H1 (cell line): Measurements from ENCODE around the gene RREB1. TPM values are rescaled to one million over a fixed set of nuclear protein-coding genes. Genes with fewer than 3 reads are reported as not detected.
A peak's percentile ranks its signal among the peaks of the same experiment; 100 is the strongest.

Experiments
- CTCF ChIA-PET: fragments of 300-600 bp; sonication (Branson Sonifier 250); formaldehyde crosslinking; loops from one replicate; lab custom pipeline; 2021; ENCODE audit not compliant: partially characterized antibody; lab: Charles Lee
- POLR2A ChIA-PET: fragments of 300-600 bp; sonication (Branson Sonifier 250); formaldehyde crosslinking; loops from one replicate; lab custom pipeline; 2021; ENCODE audit warnings: inconsistent platforms; ENCODE audit not compliant: partially characterized antibody; lab: Charles Lee
- DNase-seq, 2 experiments: peaks; one replicate each; pipeline versions ENCODE4 v3.0.0 to v3.0.0-alpha.2; 2010 to 2022; ENCODE audit warnings: low spot score in 2 of 2, low read depth in 1 of 2, mixed read lengths in 1 of 2
- FAIRE-seq: peaks from 2 replicates; lab custom pipeline; 2011; peaks lifted over from hg19 to GRCh38; lab: Jason Lieb, UNC
- H2AFZ ChIP-seq: 2 replicates; pipeline ENCODE4 v1.8.1; 2012; ENCODE audit warnings: low read length, inconsistent platforms
- H2AK5ac ChIP-seq: 2 replicates; pipeline ENCODE4 v1.6.1; 2013; ENCODE audit warnings: low read depth, low read length
- H2BK120ac ChIP-seq: replicated peaks from 2 replicates; pipeline ENCODE3; 2013; ENCODE audit warnings: low read depth, low read length, inconsistent platforms
- H2BK12ac ChIP-seq: 2 replicates; pipeline ENCODE4 v1.6.1; 2013; ENCODE audit warnings: low read depth, low read length
- H2BK15ac ChIP-seq: 2 replicates; pipeline ENCODE4 v1.6.1; 2013; ENCODE audit warnings: low read length
- H2BK20ac ChIP-seq: 2 replicates; pipeline ENCODE4 v1.6.1; 2013; ENCODE audit warnings: low read length
- H2BK5ac ChIP-seq: 2 replicates; pipeline ENCODE4 v1.6.1; 2013; ENCODE audit warnings: low read depth, low read length
- H3K14ac ChIP-seq: 2 replicates; pipeline ENCODE4 v1.6.1; 2013; ENCODE audit warnings: inconsistent platforms; ENCODE audit not compliant: insufficient read length
- H3K18ac ChIP-seq: 2 replicates; pipeline ENCODE4 v1.6.1; 2013; ENCODE audit warnings: low read length; ENCODE audit errors: extremely low read depth
- H3K23ac ChIP-seq: 2 replicates; pipeline ENCODE4 v1.6.1; 2013; ENCODE audit warnings: inconsistent platforms; ENCODE audit not compliant: insufficient read length
- H3K23me2 ChIP-seq: 2 replicates; pipeline ENCODE4 v1.6.1; 2013; ENCODE audit warnings: low read depth, low read length
- H3K27ac ChIP-seq: 2 replicates; pipeline ENCODE4 v1.6.1; 2011; ENCODE audit warnings: low read depth, low read length, inconsistent platforms
- H3K27me3 ChIP-seq, 4 experiments: replicated peaks in 1 of 4; 1 replicate in 1 of 4; 2 replicates in 3 of 4; pipeline versions ENCODE4 v1.6.1 to v1.8.1; 2011 to 2013; ENCODE audit warnings: low read length in 3 of 4, mild to moderate bottlenecking in 3 of 4, inconsistent platforms in 2 of 4, mixed read lengths in 2 of 4, moderate library complexity in 1 of 4; ENCODE audit not compliant: control insufficient read depth in 3 of 4, insufficient read depth in 3 of 4; ENCODE audit errors: extremely low read depth in 1 of 4
- H3K36me3 ChIP-seq, 4 experiments: 2 replicates each; pipeline versions ENCODE4 v1.6.1 to v1.8.1; 2011 to 2013; ENCODE audit warnings: mild to moderate bottlenecking in 4 of 4, low read length in 3 of 4, moderate library complexity in 2 of 4, control low read depth in 1 of 4, inconsistent platforms in 1 of 4; ENCODE audit not compliant: insufficient read depth in 4 of 4, control insufficient read depth in 2 of 4
- H3K4ac ChIP-seq: replicated peaks from 2 replicates; pipeline ENCODE3; 2013; ENCODE audit warnings: low read length, low read depth, mixed read lengths, inconsistent platforms; ENCODE audit not compliant: insufficient read length
- H3K4me1 ChIP-seq, 4 experiments: replicated peaks in 1 of 4; 1 replicate in 1 of 4; 2 replicates in 3 of 4; pipeline versions ENCODE4 v1.6.1 to v1.8.1; 2011 to 2013; ENCODE audit warnings: low read length in 3 of 4, inconsistent platforms in 2 of 4, mixed read lengths in 1 of 4; ENCODE audit not compliant: insufficient read depth in 4 of 4, control insufficient read depth in 3 of 4
- H3K4me2 ChIP-seq, 2 experiments: 2 replicates each; pipeline versions ENCODE4 v1.6.1 to v1.8.1; 2011 to 2013; ENCODE audit warnings: low read depth in 2 of 2, low read length in 2 of 2, control low read depth in 1 of 2, inconsistent platforms in 1 of 2, mild to moderate bottlenecking in 1 of 2; ENCODE audit not compliant: insufficient read depth in 1 of 2
- H3K4me3 ChIP-seq, 4 experiments: fragments of 200-600, 300-600 bp in 1 of 4; sonication (generic), shearing (Covaris generic), sonication (Bioruptor Twin) in 1 of 4; 2 replicates each; pipeline versions ENCODE4 v1.5.1 to v1.8.1; 2011 to 2016; ENCODE audit warnings: low read length in 4 of 4, low read depth in 3 of 4, control low read depth in 2 of 4, inconsistent platforms in 2 of 4, mild to moderate bottlenecking in 2 of 4, mixed read lengths in 1 of 4, moderate library complexity in 1 of 4; ENCODE audit not compliant: insufficient read depth in 2 of 4; ENCODE audit errors: extremely low read depth in 1 of 4
- H3K56ac ChIP-seq: replicated peaks from 2 replicates; pipeline ENCODE3; 2013; ENCODE audit warnings: low read depth, mild to moderate bottlenecking, mixed read lengths, low read length, inconsistent platforms; ENCODE audit not compliant: insufficient read length
- H3K79me1 ChIP-seq: 2 replicates; pipeline ENCODE4 v1.6.1; 2013; ENCODE audit warnings: low read depth, low read length, control low read depth
- H3K79me2 ChIP-seq, 2 experiments: 2 replicates each; pipeline versions ENCODE4 v1.6.1 to v1.8.1; 2012 to 2013; ENCODE audit warnings: low read length in 2 of 2, mild to moderate bottlenecking in 2 of 2, inconsistent platforms in 1 of 2; ENCODE audit not compliant: insufficient read depth in 2 of 2, control insufficient read depth in 1 of 2
- H3K9ac ChIP-seq, 4 experiments: replicated peaks in 1 of 4; 1 replicate in 1 of 4; 2 replicates in 3 of 4; pipeline versions ENCODE4 v1.6.1 to v1.8.1; 2011 to 2013; ENCODE audit warnings: low read depth in 3 of 4, low read length in 3 of 4, control low read depth in 2 of 4, mild to moderate bottlenecking in 2 of 4, moderate library complexity in 2 of 4, inconsistent platforms in 1 of 4; ENCODE audit errors: extremely low read depth in 1 of 4
- H3K9me3 ChIP-seq, 2 experiments: 2 replicates each; pipeline versions ENCODE4 v1.6.1 to v1.8.1; 2012 to 2013; ENCODE audit warnings: mild to moderate bottlenecking in 2 of 2, moderate library complexity in 2 of 2, control low read depth in 1 of 2, inconsistent platforms in 1 of 2, low read depth in 1 of 2, low read length in 1 of 2, mixed read lengths in 1 of 2; ENCODE audit not compliant: insufficient read depth in 2 of 2
- H4K20me1 ChIP-seq, 2 experiments: replicated peaks in 1 of 2; 2 replicates each; pipeline versions ENCODE3 to v1.8.1; 2011 to 2013; ENCODE audit warnings: inconsistent platforms in 2 of 2, low read length in 2 of 2, mild to moderate bottlenecking in 1 of 2; ENCODE audit not compliant: insufficient read depth in 2 of 2, control insufficient read depth in 1 of 2
- H4K5ac ChIP-seq: 2 replicates; pipeline ENCODE4 v1.6.1; 2013; ENCODE audit warnings: low read length, low read depth, mixed read lengths, inconsistent platforms; ENCODE audit not compliant: insufficient read length
- H4K8ac ChIP-seq: 2 replicates; pipeline ENCODE4 v1.8.0; 2013; ENCODE audit warnings: mild to moderate bottlenecking, moderate library complexity, low read length, inconsistent platforms; ENCODE audit not compliant: insufficient read depth; ENCODE audit errors: extremely low read depth
- H4K91ac ChIP-seq: replicated peaks from 2 replicates; pipeline ENCODE3; 2013; ENCODE audit warnings: low read length, mixed read lengths, inconsistent platforms; ENCODE audit not compliant: insufficient read length
- ATF2 ChIP-seq: IDR thresholded peaks from 2 replicates; pipeline ENCODE4 v1.6.1; 2012; ENCODE audit warnings: low read length, inconsistent platforms
- ATF3 ChIP-seq: IDR thresholded peaks from 2 replicates; pipeline ENCODE4 v1.6.1; 2011; ENCODE audit warnings: low read depth, mild to moderate bottlenecking, low read length; ENCODE audit not compliant: insufficient read depth
- CEBPB ChIP-seq: IDR thresholded peaks from 2 replicates; pipeline ENCODE4 v1.6.1; 2012; ENCODE audit warnings: low read depth, low read length
- EGR1 ChIP-seq: IDR thresholded peaks from 2 replicates; pipeline ENCODE4 v1.6.1; 2011; ENCODE audit warnings: low read depth, low read length, borderline replicate concordance
- EP300 ChIP-seq, 2 experiments: IDR thresholded peaks; 1 replicate in 1 of 2; 2 replicates in 1 of 2; pipeline ENCODE4 v1.6.1; 2011 to 2012; ENCODE audit warnings: low read depth in 2 of 2, low read length in 2 of 2, mild to moderate bottlenecking in 2 of 2, borderline replicate concordance in 1 of 2, inconsistent platforms in 1 of 2, moderate library complexity in 1 of 2
- JUND ChIP-seq: IDR thresholded peaks from 2 replicates; pipeline ENCODE4 v1.6.1; 2011; ENCODE audit warnings: mild to moderate bottlenecking, improper control_type of control experiment, low read length
- KDM5A ChIP-seq: fragments of 200-600 bp; IDR thresholded peaks from 2 replicates; pipeline ENCODE4 v1.7.1; 2012; ENCODE audit warnings: mild to moderate bottlenecking, low read length, inconsistent platforms, mixed read lengths
- POLR2AphosphoS5 ChIP-seq: IDR thresholded peaks from 2 replicates; pipeline ENCODE4 v1.6.1; 2011; ENCODE audit warnings: low read depth, low read length
- RAD21 ChIP-seq, 2 experiments: IDR thresholded peaks in 1 of 2; conservative IDR thresholded peaks in 1 of 2; 2 replicates each; pipeline ENCODE4 v1.6.1; 2011; ENCODE audit warnings: low read depth in 2 of 2, low read length in 2 of 2, improper control_type of control experiment in 1 of 2, inconsistent platforms in 1 of 2, mild to moderate bottlenecking in 1 of 2, moderate library complexity in 1 of 2
- RXRA ChIP-seq: IDR thresholded peaks from 2 replicates; pipeline ENCODE4 v1.6.1; 2011; ENCODE audit warnings: low read depth, mild to moderate bottlenecking, low read length, moderate library complexity; ENCODE audit not compliant: insufficient read depth
- SP2 ChIP-seq: IDR thresholded peaks from 2 replicates; pipeline ENCODE4 v1.6.1; 2012; ENCODE audit warnings: mild to moderate bottlenecking, low read length, inconsistent platforms
- WGBS, 2 experiments: shearing (Covaris generic) in 1 of 2; methylation state at CpG; one replicate each; pipeline versions ENCODE4 v1.1.6 to v1.1.7; 2013 to 2015; ENCODE audit warnings: low lambda C conversion rate in 2 of 2, mixed read lengths in 2 of 2, inconsistent platforms in 1 of 2, low coverage in 1 of 2, missing lambda C conversion rate in 1 of 2; ENCODE audit not compliant: insufficient replicate concordance in 2 of 2, insufficient coverage in 1 of 2, insufficient read length in 1 of 2; ENCODE audit errors: extremely low coverage in 1 of 2, missing lambda C conversion rate in 1 of 2; 5-methylcytosine and 5-hydroxymethylcytosine counted together
- polyA plus RNA-seq, 7 experiments: library from polyadenylated mRNA; depleted of rRNA in 3 of 7; stranded (reverse) in 5 of 7; unstranded in 2 of 7; fragments of >200 nt in 5 of 7; fragments of 200-250 nt in 2 of 7; gene quantifications; 1 replicate in 5 of 7; 2 replicates in 1 of 7; 4 replicates in 1 of 7; pipeline versions ENCODE4 v1.2.1 to v1.2.3, GENCODE V29; 2011 to 2013; ENCODE audit warnings: missing spikeins in 2 of 7, mixed read lengths in 2 of 7
- total RNA-seq: library from RNA; stranded (reverse); fragmentation: NEBNext Ultra II Directional; extraction: Animal tissue kit (Norgen Biotek cat#: 25700); gene quantifications from 2 replicates; pipeline ENCODE4 v1.2.1, GENCODE V29; 2021

Gene RREB1
- total and polyA plus RNA-seq, 2 of the 8 experiments (the other 6 are each of a cell fraction or from before 2014, with no cell fraction given): 3.9 to 34.7 TPM

GRCh38 chr6:7171119-7171518 is 63.4 kb downstream of the RREB1 start:
- no peak for FAIRE-seq
- ChIA-PET POLR2A (interaction anchor here (1.6 kb wide), 1 partner anchor 9 kb away, joined by 6 read pairs; no protein-coding TSS in a partner anchor), CTCF (interaction anchor here (0.6 kb wide), 1 partner anchor 20 kb away, joined by 3 read pairs; no protein-coding TSS in a partner anchor)
- Histone ChIP-seq H3K4me3 (no peak overlapping the region), H3K9ac (no peak overlapping the region), H2AFZ (no peak overlapping the region), H3K36me3 (no peaks in the 10 kb centered on the region; a peak in 1 of 8 replicates), H2BK5ac (no peak overlapping the region; the same call in 1 of the 2 replicates), H2BK15ac (peak overlapping the region; percentile 61; the same call in 1 of the 2 replicates), H2BK12ac (no peak overlapping the region), H3K4me1 (peaks cover 0 to 27% (median 25%) of the 10 kb centered on the region in 4 experiments), H3K9me3 (no peaks in the 10 kb centered on the region), H3K56ac (no peak overlapping the region), H3K27ac (no peak overlapping the region), H3K79me2 (peaks cover 0 to 67% of the 10 kb centered on the region in 2 experiments; a peak in 2 of 4 replicates), H3K27me3 (no peaks in the 10 kb centered on the region), H3K4me2 (no peak overlapping the region), H3K4ac (no peak overlapping the region), H3K79me1 (peaks cover 24% of the 10 kb centered on the region), H2AK5ac (0 out of 2 replicates have a peak overlapping the region, but pooled peaks have one; percentile 40), H3K23me2 (no peaks in the 10 kb centered on the region; the same call in 1 of the 2 replicates), H4K91ac (no peak overlapping the region), H3K18ac (peak overlapping the region; percentile 32; the same call in 1 of the 2 replicates), H4K20me1 (peaks cover 2 to 6% of the 10 kb centered on the region in 2 experiments), H2BK20ac (peak overlapping the region; percentile 34; the same call in 1 of the 2 replicates), H2BK120ac (no peak overlapping the region), H3K14ac (no peak overlapping the region), H4K8ac (no peak overlapping the region), H4K5ac (no peak overlapping the region), H3K23ac (no peak overlapping the region)
- TF ChIP-seq ATF2: no peak
- TF ChIP-seq CEBPB: no peak
- no peak for TF ChIP-seq SP2
- no peak for TF ChIP-seq JUND
- TF ChIP-seq RAD21 (IDR thresholded peaks at IDR 0.05 in 1 of 2, conservative IDR thresholded peaks at IDR 0.05 in 1 of 2; ENCODE audit: low read depth in 2 of 2, low read length in 2 of 2): no peak
- TF ChIP-seq EGR1: no peak
- no peak for TF ChIP-seq POLR2AphosphoS5
- TF ChIP-seq KDM5A: no peak
- TF ChIP-seq RXRA: no peak
- no peak for TF ChIP-seq EP300 (IDR thresholded peaks at IDR 0.05; ENCODE audit: borderline replicate concordance in 1 of 2, low read depth in 2 of 2, low read length in 2 of 2)
- TF ChIP-seq ATF3: no peak
- DNase-seq: no peak
- 88% methylated on average over 10 of the region's 10 CpGs; no CpG with 5 or more reads in 1 of the 2 experiments for WGBS, 2 experiments
